ENCODE data around the gene RMI2.

GRCh38 chr16:11310997-11311561 lies 34.2 kb upstream of the RMI2 start:
- TF ChIP-seq CTCF (conservative IDR thresholded peaks at IDR 0.05 in 1 of 2, IDR thresholded peaks at IDR 0.05 in 1 of 2; ENCODE audit: low read depth in 1 of 2, low read length in 2 of 2) (no peak), EZH2 (IDR thresholded peaks at IDR 0.05; ENCODE audit: low read length, missing control alignments) (no peak)
